HuH-7 (cell line): Measurements from ENCODE around the gene THSD8.
"Not testable (repeated sequence)": the region's sequence is repeated elsewhere in the genome, so short reads cannot be mapped to it uniquely, and the experiment has no call there.

Source experiments
- DNase-seq: peaks from one replicate; pipeline ENCODE4 v3.0.0; 2011; ENCODE audit warnings: low spot score

Gene THSD8

DNA sequence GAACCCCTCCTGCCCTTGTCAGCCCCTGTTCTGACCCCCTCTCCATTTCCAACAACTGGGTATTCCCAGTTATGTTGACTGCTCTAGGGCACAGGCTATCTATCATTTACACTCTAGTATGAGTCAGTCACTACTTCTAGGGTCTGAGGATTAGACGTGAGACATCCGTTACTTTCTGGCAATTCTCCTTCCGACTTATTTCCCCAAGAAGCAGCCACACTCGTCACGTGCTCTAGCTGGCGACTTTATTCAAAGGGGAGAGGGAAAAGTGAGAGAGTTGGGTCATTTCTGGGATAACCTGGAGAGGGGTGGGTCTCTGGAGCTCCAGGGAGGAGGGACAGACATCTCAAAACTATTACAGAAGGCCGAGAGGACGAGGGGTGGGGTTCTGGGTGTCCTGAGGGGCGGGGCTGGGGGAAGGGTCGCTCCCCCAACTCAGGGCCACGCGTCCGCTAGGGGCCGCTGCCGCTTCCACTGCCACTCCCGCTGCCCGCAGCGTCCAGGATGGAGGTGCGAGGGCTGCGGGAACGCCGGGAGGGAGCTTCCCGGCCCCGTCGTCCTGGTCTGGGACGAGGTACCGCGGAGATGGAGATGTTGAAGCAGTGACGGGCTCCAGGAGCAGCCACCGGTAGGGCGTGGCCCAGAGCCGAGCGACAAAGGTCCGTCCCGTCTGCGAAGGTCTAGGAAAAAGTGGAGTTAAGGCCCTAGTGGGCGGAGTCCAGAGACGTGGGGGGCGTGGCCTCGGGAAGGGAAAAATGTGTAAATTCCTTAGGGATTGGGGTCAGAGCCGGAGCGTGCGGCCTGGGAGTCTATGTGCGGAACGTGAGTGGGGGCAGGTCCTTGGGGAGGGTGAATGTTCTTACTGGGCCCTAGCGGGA lies 23.6 kb downstream of the THSD8 start:
- peak; percentile 76 for DNase-seq

DNA sequence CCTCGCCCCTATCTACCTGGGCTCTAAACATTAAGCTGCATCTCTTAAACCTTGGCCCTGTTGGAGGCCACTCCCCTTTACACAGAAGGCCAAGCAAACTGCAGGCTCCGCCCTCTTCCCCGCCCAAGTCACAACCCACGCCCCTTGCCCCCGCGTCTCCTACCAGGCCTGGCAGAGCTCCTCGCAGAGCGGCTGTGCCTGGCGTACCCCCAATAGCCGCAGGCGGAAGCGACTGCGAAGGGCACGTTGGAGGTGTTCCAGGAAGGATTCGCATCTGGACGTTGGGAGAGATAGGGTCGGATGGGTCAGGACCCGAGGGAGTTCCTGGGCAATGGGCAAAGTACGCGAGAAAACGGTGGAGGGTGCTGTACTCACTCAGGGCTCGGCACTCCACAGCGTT lies 26.6 kb downstream of the THSD8 start:
- DNase-seq = peak; percentile 69

DNA sequence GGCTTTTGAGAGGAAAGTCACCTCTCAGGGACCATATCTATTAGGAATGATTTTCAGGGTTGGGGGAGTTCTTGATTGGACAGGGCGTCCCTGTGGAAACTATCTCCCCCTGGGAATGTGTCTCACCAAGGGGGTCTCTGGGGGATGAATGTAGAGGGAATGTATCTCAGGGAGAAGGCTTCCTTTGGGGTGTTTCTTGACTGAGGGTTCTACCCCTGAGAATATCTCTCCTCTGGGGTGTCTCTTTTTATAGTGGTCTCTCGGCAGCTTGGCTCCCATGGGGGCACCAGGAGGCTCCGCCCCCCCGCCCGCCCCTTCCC lies 31.5 kb downstream of the THSD8 start:
- DNase-seq = no peak

- DNase-seq = peak; percentile 55
Observed at GRCh38 chr19:12833738-12834565, 32.1 kb downstream of the THSD8 start.

DNA sequence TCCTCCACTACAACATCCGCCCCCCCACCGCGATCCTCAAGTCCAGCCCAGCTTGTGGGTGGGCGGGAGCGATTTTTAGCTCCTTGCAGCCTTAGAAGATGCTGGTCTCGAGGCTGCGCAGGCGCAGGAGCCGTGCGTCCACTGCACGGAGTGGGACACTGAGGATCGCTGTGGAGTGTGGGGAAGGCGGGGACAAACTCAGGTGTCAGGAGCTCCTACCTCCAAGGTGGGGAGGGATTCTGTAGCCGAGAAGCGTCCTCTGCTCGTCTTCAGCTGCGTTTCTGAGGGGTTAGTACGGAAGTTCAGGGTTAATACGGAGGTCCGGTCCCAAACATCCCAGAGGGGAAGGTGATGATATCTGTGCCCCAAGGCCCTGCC lies 32.7 kb downstream of the THSD8 start, which contains the start of gene RTBDN:
Gene RTBDN, minus strand, starts transcription at position 14 of the 378 bp plus-strand sequence. CDS start 4,600 bp downstream, outside the sequence.
- no peak for DNase-seq

- DNase-seq = peak; percentile 76
Observed at GRCh38 chr19:12834976-12835757, 33.3 kb downstream of the THSD8 start.

DNA sequence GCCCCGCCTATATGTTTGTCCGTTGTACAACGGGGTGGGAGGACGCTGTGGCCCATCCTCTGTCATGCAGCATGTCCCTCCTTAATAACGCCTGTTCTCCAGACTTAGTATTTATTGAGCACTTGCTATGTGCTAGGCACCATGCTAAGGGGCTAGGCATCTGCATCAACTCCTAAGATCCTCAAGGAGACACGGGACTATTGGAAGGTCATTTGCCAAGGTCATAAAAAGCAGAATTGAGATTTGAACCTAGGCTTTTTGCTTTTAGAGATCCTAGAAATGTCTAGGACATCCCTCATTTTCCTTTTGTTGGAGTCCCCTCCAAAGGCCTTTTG lies 34.6 kb downstream of the THSD8 start:
- DNase-seq = no peak

- DNase-seq = no peak
Observed at GRCh38 chr19:12837225-12837624, 35.4 kb downstream of the THSD8 start.

DNA sequence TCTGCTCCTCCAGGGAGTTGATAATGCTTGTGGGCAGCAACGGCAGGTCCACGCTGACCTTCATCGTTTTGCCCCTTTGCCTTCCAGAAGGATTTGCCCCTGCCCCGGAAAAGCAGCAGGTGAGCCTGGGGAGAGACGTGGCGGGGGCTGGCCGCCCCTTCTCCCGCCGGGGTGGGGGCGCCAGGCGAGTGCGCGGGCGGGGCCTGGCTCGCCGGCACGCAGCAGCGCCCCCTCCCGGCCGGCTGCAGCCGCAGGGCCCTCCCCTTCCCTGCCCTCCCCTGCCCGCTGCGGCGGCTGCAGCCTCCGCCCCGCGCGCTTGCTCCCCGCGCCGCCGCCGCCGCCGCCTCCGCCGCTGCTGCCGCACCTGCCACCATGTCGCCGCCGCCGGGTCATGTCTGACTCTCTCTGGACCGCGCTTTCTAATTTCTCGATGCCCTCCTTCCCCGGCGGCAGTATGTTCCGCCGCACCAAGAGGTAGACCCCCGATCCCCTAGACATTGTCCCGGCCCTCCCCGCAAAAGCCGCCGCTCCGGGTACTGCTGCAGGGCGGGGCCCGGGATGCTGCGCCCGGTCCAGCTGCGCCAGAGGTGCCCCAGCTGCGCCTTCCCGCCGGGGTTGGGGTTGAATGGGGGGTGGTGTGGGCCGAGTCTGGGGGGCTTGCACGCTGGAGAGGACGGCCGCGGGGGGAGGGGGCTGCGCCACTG lies 36.5 kb downstream of the THSD8 start, which contains the start of gene MAST1:
Gene MAST1, plus strand, starts transcription at position 334 of the 704 bp plus-strand sequence. Its CDS starts 58 bp downstream, at position 392.
- DNase-seq = peak; percentile 76

- DNase-seq = no peak
Observed at GRCh38 chr19:12838886-12839756, 37.3 kb downstream of the THSD8 start.

DNA sequence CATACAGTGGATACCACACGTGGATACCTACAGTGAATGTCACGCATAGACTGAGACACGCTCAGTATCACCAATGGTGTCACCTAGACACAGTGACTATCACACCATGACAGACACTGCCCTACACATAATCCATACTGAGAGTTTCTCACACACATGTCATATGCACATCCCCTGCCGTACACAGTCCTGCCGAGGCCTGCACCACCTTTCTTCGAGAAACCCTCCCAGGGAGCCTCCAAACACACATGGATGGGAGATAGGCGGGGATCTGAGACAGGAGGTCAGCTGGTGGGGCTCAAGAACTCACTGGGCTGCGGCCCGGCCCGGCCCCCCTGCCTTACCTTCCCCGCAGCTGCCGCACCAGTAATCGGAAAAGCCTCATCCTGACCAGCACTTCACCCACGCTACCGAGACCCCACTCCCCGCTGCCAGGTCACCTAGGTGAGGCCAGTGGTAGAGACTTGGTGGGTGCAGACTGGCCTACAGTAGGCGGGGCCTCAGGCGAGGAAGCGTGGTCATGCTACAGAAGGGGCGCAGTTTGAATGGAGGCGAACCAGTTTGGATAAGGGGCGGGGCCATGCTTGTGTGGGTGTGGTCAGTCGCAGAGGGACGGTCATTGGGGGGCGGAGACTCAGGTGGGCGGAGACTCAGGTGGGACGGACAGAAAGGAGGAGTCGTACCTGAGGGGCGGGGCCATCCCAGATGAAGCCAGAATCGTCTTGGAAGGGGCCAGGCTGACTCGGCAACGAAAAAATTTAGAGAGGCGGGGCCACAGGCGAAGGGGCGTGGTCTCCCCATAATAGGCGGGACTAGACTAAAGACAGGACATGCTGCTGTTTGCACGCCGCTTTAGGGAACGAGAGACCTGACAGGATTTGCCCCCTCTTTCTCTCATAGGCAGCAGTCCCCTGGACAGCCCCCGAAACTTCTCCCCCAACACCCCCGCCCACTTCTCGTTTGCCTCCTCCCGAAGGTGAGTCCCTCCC lies 38.5 kb downstream of the THSD8 start:
- DNase-seq = no peak

DNA sequence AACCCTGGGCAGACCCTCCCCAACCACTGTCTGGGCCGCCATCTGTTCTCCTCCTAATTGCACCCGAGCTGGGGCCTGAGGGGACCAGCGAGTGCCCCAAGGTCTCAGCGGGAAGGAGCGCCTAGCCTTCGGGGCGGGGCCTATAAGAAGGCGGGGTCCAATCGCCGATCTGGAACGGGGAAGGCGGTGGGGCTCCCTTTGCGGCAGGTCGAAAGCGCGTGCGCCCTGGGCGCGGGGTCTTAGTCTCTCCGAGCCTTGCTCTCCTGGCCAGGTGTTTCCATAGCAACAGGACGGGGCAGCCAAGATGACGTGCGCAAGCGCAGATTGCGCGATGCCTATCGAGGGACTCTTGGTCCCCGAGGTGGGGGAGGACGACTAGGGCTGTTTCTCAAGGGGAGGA lies 39.2 kb downstream of the THSD8 start:
- no peak for DNase-seq

- no peak for DNase-seq
Observed at GRCh38 chr19:12842511-12842910, 40.6 kb downstream of the THSD8 start.

- no peak for DNase-seq
Observed at GRCh38 chr19:12843328-12843727, 41.5 kb downstream of the THSD8 start.

DNA sequence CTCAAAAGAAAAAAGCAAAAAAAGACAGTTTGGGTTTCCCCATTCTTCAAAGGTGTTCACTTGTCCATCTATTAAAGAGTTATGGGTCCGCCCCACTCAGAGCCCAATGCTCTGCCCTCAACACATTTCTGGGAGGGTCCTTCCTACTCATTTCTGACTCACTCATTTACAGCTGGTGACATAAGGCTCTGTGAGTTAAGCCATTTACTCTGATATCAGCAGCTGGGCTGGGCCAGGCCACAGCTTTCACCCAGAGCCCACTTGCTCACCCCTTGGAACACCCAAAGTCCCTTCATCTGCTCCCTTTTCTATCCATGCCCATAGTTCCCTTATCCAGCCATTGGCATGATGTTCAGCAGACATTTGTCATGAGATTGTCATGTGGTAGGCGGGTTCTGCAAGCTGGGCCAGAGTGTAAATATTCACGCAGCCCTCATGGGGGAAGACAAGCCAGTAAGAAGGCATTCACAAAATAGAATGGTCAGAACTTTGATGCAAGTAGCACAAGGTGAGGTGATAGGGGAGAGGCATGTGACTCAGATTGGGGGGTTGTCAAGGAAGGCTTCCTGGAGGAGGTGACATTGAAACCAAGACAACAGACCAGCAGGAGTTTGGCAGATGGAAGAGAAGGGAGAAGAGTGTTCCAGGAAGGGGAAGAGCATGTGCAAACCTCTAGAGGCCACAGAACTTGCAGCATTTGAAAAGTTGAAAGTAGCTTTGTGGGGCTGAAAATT lies 42.3 kb downstream of the THSD8 start:
- no peak for DNase-seq

DNA sequence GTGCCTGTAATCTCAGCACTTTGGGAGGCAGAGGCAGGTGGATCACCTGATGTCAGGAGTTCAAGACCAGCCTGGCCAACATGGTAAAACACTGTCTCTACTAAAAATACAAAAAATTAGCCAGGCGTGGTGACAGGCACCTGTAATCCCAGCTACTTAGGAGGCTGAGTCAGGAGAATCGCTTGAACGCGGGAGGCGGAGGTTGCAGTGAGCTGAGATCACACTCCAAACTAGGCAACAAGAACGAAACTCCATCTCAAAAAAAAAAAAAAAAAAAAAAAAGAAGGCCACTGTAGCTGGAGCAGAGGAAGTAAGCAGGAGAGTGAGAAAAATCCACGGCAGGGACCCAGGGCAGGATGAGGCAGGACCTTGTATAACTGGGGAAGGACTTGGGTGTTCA lies 44.7 kb downstream of the THSD8 start:
- not testable (repeated sequence) for DNase-seq

DNA sequence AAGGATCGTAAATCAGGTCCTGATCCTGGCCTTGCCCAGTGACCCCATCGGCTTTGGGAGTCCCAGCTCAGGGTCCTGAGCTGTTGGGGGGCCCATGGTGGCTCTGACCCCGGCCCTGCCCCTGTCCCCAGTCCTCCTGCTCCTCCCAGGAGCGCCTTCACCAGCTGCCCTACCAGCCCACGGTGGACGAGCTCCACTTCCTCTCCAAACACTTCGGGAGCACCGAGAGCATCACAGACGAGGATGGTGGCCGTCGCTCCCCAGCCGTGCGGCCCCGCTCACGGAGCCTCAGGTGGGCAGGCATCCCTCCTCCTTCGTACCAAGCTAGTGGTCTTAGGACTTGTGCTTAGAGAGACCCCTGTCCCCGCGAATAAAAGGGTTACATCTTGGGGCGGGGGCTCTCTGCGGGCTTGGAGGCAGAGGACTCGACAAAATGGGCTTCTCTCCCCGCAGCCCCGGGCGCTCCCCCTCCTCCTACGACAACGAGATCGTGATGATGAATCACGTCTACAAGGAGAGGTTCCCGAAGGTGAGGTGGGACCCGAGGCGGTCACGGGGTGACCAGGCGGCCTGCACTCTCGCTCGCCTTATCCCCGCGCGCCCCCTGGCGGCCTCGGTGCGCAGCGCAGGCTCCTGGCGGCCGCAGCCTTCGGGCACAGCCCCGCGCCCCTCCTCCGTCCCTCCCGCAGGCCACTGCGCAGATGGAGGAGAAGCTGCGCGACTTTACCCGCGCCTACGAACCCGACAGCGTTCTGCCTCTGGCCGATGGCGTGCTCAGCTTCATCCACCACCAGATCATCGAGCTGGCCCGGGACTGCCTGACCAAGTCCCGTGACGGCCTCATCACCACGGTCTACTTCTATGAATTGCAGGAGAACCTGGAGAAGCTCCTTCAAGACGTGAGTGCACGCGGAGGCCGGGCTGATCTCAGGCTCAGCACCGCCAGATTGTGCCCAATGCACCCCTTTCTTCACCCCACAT lies 45.6 kb downstream of the THSD8 start:
- peak; percentile 84 for DNase-seq
